DND-41 (cell line): ENCODE results near the gene ADAMTS9.

ENCODE experiments used
- CTCF ChIP-seq: IDR thresholded peaks from 2 replicates; pipeline ENCODE4 v1.5.1; 2012; ENCODE audit warnings: borderline replicate concordance, low read length, moderate library complexity, mild to moderate bottlenecking; ENCODE audit not compliant: poor library complexity, severe bottlenecking; ENCODE audit errors: extremely low read depth
- EZH2 ChIP-seq: IDR thresholded peaks from 3 replicates; pipeline ENCODE4 v1.6.1; 2012; ENCODE audit warnings: borderline replicate concordance, low read depth, mild to moderate bottlenecking, moderate library complexity, low read length, inconsistent platforms; ENCODE audit not compliant: severe bottlenecking

- TF ChIP-seq CTCF: no peak
- TF ChIP-seq EZH2: no peak
Measured at GRCh38 chr3:64685331-64685799, 2.4 kb downstream of the ADAMTS9 start.
